Fibroblast of mammary gland (primary cell): Measurements from ENCODE around the gene PRPF31.
A peak's percentile ranks its signal among the peaks of the same experiment; 100 is the strongest.

Experiments
- DNase-seq: peaks from one replicate; pipeline ENCODE4 v3.0.0-alpha.2; 2010; ENCODE audit warnings: low read depth
- H3K4me3 ChIP-seq: 2 replicates; pipeline ENCODE4 v1.5.1; 2011; ENCODE audit warnings: low read depth, mild to moderate bottlenecking, low read length, moderate library complexity; ENCODE audit not compliant: control insufficient read depth
- TF ChIP-seq, protein P1 (sequence below): conservative IDR thresholded peaks from 2 replicates; pipeline ENCODE4 v1.5.1; 2011; ENCODE audit warnings: low read depth, low read length, inconsistent platforms; ENCODE audit not compliant: control insufficient read depth, insufficient read depth

Gene PRPF31, protein sequence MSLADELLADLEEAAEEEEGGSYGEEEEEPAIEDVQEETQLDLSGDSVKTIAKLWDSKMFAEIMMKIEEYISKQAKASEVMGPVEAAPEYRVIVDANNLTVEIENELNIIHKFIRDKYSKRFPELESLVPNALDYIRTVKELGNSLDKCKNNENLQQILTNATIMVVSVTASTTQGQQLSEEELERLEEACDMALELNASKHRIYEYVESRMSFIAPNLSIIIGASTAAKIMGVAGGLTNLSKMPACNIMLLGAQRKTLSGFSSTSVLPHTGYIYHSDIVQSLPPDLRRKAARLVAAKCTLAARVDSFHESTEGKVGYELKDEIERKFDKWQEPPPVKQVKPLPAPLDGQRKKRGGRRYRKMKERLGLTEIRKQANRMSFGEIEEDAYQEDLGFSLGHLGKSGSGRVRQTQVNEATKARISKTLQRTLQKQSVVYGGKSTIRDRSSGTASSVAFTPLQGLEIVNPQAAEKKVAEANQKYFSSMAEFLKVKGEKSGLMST

DNA sequence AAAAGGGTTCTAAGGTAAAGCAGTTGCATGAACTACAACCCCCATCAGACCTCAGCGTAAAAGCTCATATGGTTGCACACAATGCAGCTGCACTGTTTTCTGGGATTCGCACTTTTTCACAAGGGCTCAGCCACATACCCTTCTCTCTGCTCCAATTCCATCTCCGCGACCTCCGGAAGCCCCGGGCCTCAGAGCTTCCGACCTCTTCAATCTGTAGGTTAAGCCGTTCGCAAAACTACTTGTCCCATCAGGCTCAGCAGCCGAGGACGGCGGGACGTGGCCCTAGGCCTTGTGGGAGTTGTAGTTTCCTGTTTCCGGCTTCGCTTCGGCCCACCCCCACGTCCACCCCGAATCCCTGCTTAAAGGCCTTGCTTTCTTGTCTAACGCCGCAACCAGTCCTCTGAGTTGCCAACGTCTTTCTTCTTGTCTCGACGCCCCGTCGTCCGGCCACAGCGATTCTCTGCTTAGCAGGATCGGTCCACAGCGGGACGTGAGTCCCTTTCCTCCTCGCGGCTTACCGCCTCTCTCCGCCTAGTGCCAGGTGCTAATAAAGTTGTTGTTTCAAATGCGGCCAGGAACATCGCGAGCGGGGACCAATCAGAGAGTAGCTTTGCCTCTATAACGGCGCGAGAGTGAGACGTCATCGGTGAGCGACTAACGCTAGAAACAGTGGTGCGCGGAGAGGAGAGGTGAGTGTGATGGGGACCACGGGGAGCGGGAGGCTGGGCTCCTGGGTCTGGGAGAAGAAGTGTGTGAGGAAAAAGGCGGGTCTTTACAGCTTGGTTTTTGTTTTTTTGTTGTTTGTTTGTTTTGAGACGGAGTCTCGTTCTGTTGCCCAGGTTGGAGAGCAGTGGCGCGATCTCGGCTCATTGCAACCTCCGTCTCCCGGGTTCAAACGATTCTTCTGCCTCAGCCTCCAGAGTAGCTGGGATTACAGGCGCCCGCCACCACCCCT is at the start of gene PRPF31, which contains the start of gene TFPT:
PRPF31 (plus strand) TSS at position 646 of the 955 bp plus-strand sequence. CDS start 2,525 bp downstream, outside the sequence.
TFPT (minus strand) TSS at position 549 of the 955 bp plus-strand sequence; CDS start at position 161, 388 bp downstream.
- DNase-seq = peak; percentile 98
- peak within 1 kb of the TSS; percentile 92 for H3K4me3 ChIP-seq
- TF ChIP-seq, protein P1, sequence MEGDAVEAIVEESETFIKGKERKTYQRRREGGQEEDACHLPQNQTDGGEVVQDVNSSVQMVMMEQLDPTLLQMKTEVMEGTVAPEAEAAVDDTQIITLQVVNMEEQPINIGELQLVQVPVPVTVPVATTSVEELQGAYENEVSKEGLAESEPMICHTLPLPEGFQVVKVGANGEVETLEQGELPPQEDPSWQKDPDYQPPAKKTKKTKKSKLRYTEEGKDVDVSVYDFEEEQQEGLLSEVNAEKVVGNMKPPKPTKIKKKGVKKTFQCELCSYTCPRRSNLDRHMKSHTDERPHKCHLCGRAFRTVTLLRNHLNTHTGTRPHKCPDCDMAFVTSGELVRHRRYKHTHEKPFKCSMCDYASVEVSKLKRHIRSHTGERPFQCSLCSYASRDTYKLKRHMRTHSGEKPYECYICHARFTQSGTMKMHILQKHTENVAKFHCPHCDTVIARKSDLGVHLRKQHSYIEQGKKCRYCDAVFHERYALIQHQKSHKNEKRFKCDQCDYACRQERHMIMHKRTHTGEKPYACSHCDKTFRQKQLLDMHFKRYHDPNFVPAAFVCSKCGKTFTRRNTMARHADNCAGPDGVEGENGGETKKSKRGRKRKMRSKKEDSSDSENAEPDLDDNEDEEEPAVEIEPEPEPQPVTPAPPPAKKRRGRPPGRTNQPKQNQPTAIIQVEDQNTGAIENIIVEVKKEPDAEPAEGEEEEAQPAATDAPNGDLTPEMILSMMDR = no peak

DNA sequence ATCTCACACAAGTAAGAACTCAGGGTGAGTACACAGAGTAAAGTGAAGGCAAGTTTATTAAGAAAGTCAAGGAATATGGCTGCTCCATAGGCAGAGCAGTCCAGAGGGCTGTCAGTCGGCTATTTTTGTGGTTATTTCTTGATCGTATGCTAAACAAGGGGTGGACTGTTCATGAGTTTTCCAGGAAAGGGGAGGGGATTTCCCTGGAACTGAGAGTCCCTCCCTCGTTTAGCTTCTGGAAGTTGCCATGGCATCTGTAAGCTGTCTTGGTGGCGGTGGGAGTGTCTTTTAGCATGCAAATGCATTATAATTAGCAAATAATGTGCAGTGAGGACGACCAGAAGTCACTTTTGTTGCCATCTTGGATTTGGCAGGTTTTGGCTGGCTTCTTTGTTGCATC is 46.1 kb upstream of the PRPF31 start:
- no peak for DNase-seq
- TF ChIP-seq, protein P1 = no peak
- no peak overlapping the region for H3K4me3 ChIP-seq

DNA sequence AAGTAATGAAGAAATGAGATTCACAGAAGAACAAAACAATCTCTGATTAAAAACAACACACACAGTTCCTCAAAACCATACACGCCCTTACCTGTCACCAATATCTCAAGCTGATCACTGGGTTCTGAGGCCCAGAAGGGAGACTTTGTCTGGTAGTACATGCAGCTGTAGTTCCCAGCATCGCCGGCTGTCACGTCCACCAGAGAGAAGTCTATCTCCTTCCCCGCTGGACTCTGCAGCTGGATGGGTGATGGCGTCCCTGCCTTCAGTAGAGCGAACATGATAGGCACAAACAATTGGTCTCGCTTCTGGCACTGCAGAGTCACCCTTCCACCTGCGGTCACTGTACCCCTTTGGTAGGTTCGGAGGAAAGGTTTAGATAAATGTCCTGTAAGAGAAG is 41.7 kb upstream of the PRPF31 start:
- H3K4me3 ChIP-seq = no peak overlapping the region
- TF ChIP-seq, protein P1 = no peak
- no peak for DNase-seq

DNA sequence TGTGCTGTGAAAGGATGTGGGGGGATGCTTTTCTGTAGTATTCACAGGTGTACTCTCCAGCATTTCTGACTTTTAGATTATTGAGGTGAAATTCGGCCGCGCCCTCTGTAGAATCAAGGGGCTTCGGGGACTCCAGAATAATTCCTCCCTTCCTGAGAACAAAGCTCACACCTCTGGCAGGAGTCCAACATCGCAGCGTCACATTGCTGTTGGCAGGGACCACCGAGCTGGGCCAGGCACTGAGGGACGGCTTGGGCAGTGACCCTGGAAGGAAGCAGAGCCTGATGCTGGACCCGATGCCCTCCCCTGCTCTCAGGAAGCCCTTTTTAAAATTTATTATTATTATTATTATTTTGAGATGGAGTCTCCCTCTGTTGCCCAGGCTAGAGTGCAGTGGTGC is 40.7 kb upstream of the PRPF31 start:
- TF ChIP-seq, protein P1 = no peak
- H3K4me3 ChIP-seq = no peak overlapping the region
- DNase-seq = no peak

DNA sequence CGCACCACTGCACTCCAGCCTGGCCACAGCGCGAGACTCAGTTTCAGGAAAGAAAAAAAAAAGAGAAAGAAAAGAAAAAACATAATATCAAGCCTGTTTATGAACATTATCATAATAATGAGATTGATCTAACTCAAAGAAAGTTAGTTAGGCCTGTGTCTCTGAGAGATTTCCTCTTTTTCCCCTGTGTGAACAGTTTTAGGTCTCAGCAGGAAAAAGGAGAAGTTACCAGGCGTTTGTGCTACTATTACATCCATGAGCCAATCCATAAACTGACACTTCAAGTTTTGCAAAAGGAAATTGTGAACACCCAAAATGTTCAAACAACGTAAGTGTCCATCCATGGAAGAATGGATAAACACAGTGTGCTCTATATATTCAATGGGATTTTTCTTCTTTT is 38.2 kb upstream of the PRPF31 start:
- H3K4me3 ChIP-seq = no peak overlapping the region
- TF ChIP-seq, protein P1 = no peak
- DNase-seq = no peak

DNA sequence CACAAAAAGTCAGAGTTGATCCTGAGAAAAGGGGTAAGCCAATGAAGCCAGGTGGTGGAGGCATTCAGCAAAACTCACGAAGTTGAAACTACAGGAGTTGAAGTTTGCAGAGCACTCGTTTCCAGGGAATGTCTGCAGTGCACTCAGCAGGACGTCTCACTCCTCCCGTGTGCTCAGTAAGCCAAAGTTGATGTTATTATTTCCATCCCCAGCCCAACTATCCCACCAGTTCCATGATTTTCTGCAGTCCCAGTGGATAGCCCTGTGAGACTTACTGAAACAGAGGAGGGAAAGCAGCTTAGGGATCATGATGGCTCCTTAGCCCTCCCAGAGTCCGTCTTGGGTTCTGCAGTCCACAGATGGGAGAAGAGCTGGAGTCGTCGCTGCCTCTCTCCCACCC is 34.5 kb upstream of the PRPF31 start, which contains the start of gene TARM1:
TARM1 (minus strand) TSS at position 334 of the 400 bp plus-strand sequence; CDS start at position 309, 25 bp downstream.
- TF ChIP-seq, protein P1 = no peak
- H3K4me3 ChIP-seq = no peak within 1 kb of the TSS
- no peak for DNase-seq
